ENCODE results near the gene NEK7. TPM values are rescaled to one million over a fixed set of nuclear protein-coding genes. Genes with fewer than 3 reads are reported as not detected.

NEK7 gene
- total and polyA plus RNA-seq, 2 of the 4 experiments (the other 2 are of a cell fraction), result 89.0 to 467 TPM

GRCh38 chr1:198121056-198121826 is 35.6 kb upstream of the NEK7 start:
- Histone ChIP-seq H3K9me1 (ENCODE audit: insufficient read depth, low read length) (peaks cover 9% of the 10 kb centered on the region; the same call in 1 of the 2 replicates), H3K23ac (ENCODE audit: low read depth, low read length) (peak overlapping the region; percentile 93), H3K56ac (ENCODE audit: extremely low read depth, insufficient read depth, low read length) (peak overlapping the region; percentile 40; the same call in 1 of the 2 replicates), H2BK20ac (ENCODE audit: low read depth, low read length) (peak overlapping the region; percentile 99), H3K9ac (ENCODE audit: low read depth, low read length) (no peak overlapping the region), H4K91ac (ENCODE audit: insufficient read depth, low read depth, low read length) (peak overlapping the region; percentile 94), H2AK5ac (ENCODE audit: low read depth, low read length) (peak overlapping the region; percentile 96), H3K9me3 (ENCODE audit: control insufficient read depth, insufficient read depth, low read length) (no peaks in the 10 kb centered on the region), H3K27ac (ENCODE audit: insufficient read depth, low read length) (peak overlapping the region; percentile 14), H4K20me1 (ENCODE audit: insufficient read depth, low read length) (no peaks in the 10 kb centered on the region), H2BK120ac (ENCODE audit: low read depth, low read length) (peak overlapping the region; percentile 97), H3K4ac (ENCODE audit: low read depth, low read length) (peak overlapping the region; percentile 93), H3K14ac (replicated peaks; ENCODE audit: low read depth, low read length) (peak overlapping the region; percentile 88), H3K36me3 (ENCODE audit: control insufficient read depth, insufficient read depth, low read length) (no peaks in the 10 kb centered on the region), H3K4me1 (ENCODE audit: control insufficient read depth, insufficient read depth, low read length) (peaks cover 9% of the 10 kb centered on the region), H3K79me1 (ENCODE audit: low read depth in 1 of 2, low read length in 2 of 2) (peaks cover 0 to 10% of the 10 kb centered on the region in 2 experiments; a peak in 1 of 4 replicates), H4K5ac (ENCODE audit: low read depth, low read length) (peak overlapping the region; percentile 71; the same call in 1 of the 2 replicates), H2AFZ (replicated peaks; ENCODE audit: low read length, poor library complexity) (peak overlapping the region; percentile 68), H3K4me3 (ENCODE audit: insufficient read depth, low read depth, low read length) (no peak overlapping the region), H3K18ac (ENCODE audit: low read depth, low read length) (peak overlapping the region; percentile 80), H2BK5ac (ENCODE audit: low read depth, low read length, poor library complexity, severe bottlenecking) (peak overlapping the region; percentile 91), H4K8ac (ENCODE audit: low read depth in 2 of 2, low read length in 2 of 2) (peak overlapping the region; percentile 87 to 92), H2BK15ac (ENCODE audit: low read depth, low read length) (peak overlapping the region; percentile 63), H3K27me3 (ENCODE audit: control insufficient read depth, insufficient read depth, low read length) (no peaks in the 10 kb centered on the region), H3K4me2 (ENCODE audit: low read depth, low read length) (peak overlapping the region; percentile 15; the same call in 1 of the 2 replicates), H2AK9ac (replicated peaks; ENCODE audit: low read depth, low read length, poor library complexity) (peak overlapping the region; percentile 12)
- TF ChIP-seq CTCF (conservative IDR thresholded peaks at IDR 0.05; ENCODE audit: low read depth, low read length) (no peak), ELK1 (IDR thresholded peaks at IDR 0.05; ENCODE audit: borderline replicate concordance, low read depth, low read length) (no peak), FOS (IDR thresholded peaks at IDR 0.05; ENCODE audit: low read depth, low read length) (peak; percentile 91), POLR2A (IDR thresholded peaks at IDR 0.05; ENCODE audit: low read depth, low read length) (peak; percentile 45; the same call in 1 of the 2 replicates), BHLHE40 (IDR thresholded peaks at IDR 0.05; ENCODE audit: low read depth, low read length) (no peak; the same call in 1 of the 2 replicates), MXI1 (IDR thresholded peaks at IDR 0.05; ENCODE audit: borderline replicate concordance, low read depth, low read length) (0 out of 2 replicates have a peak, but pooled peaks have one; percentile 5), MAZ (IDR thresholded peaks at IDR 0.05; ENCODE audit: borderline replicate concordance, low read depth, low read length) (0 out of 2 replicates have a peak, but pooled peaks have one; percentile 9), RAD21 (IDR thresholded peaks at IDR 0.05; ENCODE audit: low read length) (peak; percentile 23; the same call in 1 of the 2 replicates), CHD1 (IDR thresholded peaks at IDR 0.05; ENCODE audit: low read depth, low read length) (no peak)
- ChIA-PET CTCF (no interaction called here), POLR2A (ENCODE audit: unreplicated experiment) (no interaction called here)
- 67% methylated on average over 3 of the region's 3 CpGs; no CpG with 5 or more reads in 1 of the 2 experiments for WGBS, 2 experiments (ENCODE audit: extremely low coverage in 2 of 2, insufficient read length in 1 of 2)
- intact Hi-C loops (cut with micrococcal nuclease) (no loop called here), in situ Hi-C loops (cut with MboI; ENCODE audit: low sequenced_read_pairs) (no loop called here), dilution Hi-C loops (cut with HindIII; ENCODE audit: low sequenced_read_pairs, unreplicated experiment) (no loop called here)
- no TSS peak for BruUV-seq (replicated peaks)
- DNase-seq (peak; percentile 92), ATAC-seq (ENCODE audit: low read depth) (peak; percentile 59)
